Right atrium auricular region (tissue), 2 donors: ENCODE results near the gene LIPE. TPM values are rescaled to one million over a fixed set of nuclear protein-coding genes. Genes with fewer than 3 reads are reported as not detected.
"Not testable (repeated sequence)": the region's sequence is repeated elsewhere in the genome, so short reads cannot be mapped to it uniquely, and the experiment has no call there.

Experiments used
- DNase-seq: peaks from one replicate; pipeline ENCODE4 v3.0.0-alpha.2; 2019; ENCODE audit warnings: low spot score
- H3K27ac ChIP-seq, 2 donors: fragments of 200-600 bp; sonication (generic); 1 replicate in 1 of 2; 2 replicates in 1 of 2; pipeline ENCODE4 v1.5.1; 2016 to 2019
- H3K27me3 ChIP-seq, 2 donors: fragments of 200-600 bp; sonication (generic); one replicate each; pipeline versions ENCODE4 v1.5.1 to v1.6.0; 2017 to 2019
- H3K36me3 ChIP-seq: fragments of 200-600 bp; sonication (generic); one replicate; pipeline ENCODE4 v1.5.1; 2016
- H3K4me1 ChIP-seq, 2 donors: fragments of 200-600 bp; sonication (generic); one replicate each; pipeline versions ENCODE4 v1.5.1 to v1.6.0; 2017 to 2019
- H3K4me3 ChIP-seq, 2 donors: fragments of 200-600 bp; sonication (generic); 1 replicate in 1 of 2; 2 replicates in 1 of 2; pipeline ENCODE4 v1.5.1; 2017 to 2019; ENCODE audit warnings: mild to moderate bottlenecking in 1 of 2, moderate library complexity in 1 of 2
- H3K9me3 ChIP-seq, 2 donors: fragments of 200-600 bp; sonication (generic); one replicate each; pipeline ENCODE4 v1.5.1; 2019
- CTCF ChIP-seq, 2 donors: fragments of 200-600 bp; sonication (generic); IDR thresholded peaks; one replicate each; pipeline ENCODE4 v1.5.1; 2019; ENCODE audit warnings: antibody characterized with exemption in 2 of 2
- total RNA-seq, 2 donors: library from RNA; depleted of rRNA; stranded (reverse); fragments of >200 nt; gene quantifications; one replicate each; pipeline ENCODE4 v1.1.0, GENCODE V29; 2016

LIPE gene
- total RNA-seq, 2 donors from 2014 or later, result 11.6 to 36.5 TPM

- no peaks in the 10 kb centered on the region for H3K9me3 ChIP-seq
- H3K27me3 ChIP-seq, result no peaks in the 10 kb centered on the region
- no peak overlapping the region for H3K27ac ChIP-seq
- H3K4me3 ChIP-seq, result no peak overlapping the region
- H3K4me1 ChIP-seq, result peaks cover 0 to 10% of the 10 kb centered on the region in 2 donors
- TF ChIP-seq CTCF (IDR thresholded peaks at IDR 0.05), result no peak
- DNase-seq, result no peak
- H3K36me3 ChIP-seq, result no peaks in the 10 kb centered on the region
These were observed 25.4 kb upstream of the LIPE start for GRCh38 chr19:42452590-42452989.

- Histone ChIP-seq H3K9me3 (no peaks in the 10 kb centered on the region), H3K27me3 (no peaks in the 10 kb centered on the region), H3K36me3 (no peaks in the 10 kb centered on the region), H3K4me1 (peaks cover 0 to 10% of the 10 kb centered on the region in 2 donors), H3K4me3 (no peak overlapping the region), H3K27ac (peak overlapping the region in 1 of 2 donors; percentile 34)
- peak; percentile 79 for DNase-seq
- TF ChIP-seq CTCF (IDR thresholded peaks at IDR 0.05), result peak; percentile 74 to 90
These were observed 23.2 kb upstream of the LIPE start for GRCh38 chr19:42450314-42450934.

- not testable (repeated sequence) for DNase-seq, H3K4me1 ChIP-seq, H3K9me3 ChIP-seq, H3K27ac ChIP-seq, H3K27me3 ChIP-seq, H3K36me3 ChIP-seq, H3K4me3 ChIP-seq
These were observed 21.1 kb upstream of the LIPE start for GRCh38 chr19:42448306-42448705.

- DNase-seq, result no peak
- Histone ChIP-seq H3K4me1 (peaks cover 0 to 10% of the 10 kb centered on the region in 2 donors), H3K4me3 (no peak overlapping the region), H3K36me3 (no peaks in the 10 kb centered on the region), H3K9me3 (no peaks in the 10 kb centered on the region), H3K27ac (no peak overlapping the region), H3K27me3 (no peaks in the 10 kb centered on the region)
- TF ChIP-seq CTCF (IDR thresholded peaks at IDR 0.05), result no peak
These were observed 18.8 kb upstream of the LIPE start for GRCh38 chr19:42445948-42446347.

- no peaks in the 10 kb centered on the region for H3K36me3 ChIP-seq
- DNase-seq, result no peak
- no peak for TF ChIP-seq CTCF (IDR thresholded peaks at IDR 0.05)
- H3K4me1 ChIP-seq, result no peaks in the 10 kb centered on the region
- no peak overlapping the region for H3K4me3 ChIP-seq
- no peak overlapping the region for H3K27ac ChIP-seq
- no peaks in the 10 kb centered on the region for H3K27me3 ChIP-seq
- no peaks in the 10 kb centered on the region for H3K9me3 ChIP-seq
These were observed 16.8 kb upstream of the LIPE start for GRCh38 chr19:42443944-42444398.

- H3K4me3 ChIP-seq, result no peak within 1 kb of the TSS
These were observed 15.6 kb upstream of the LIPE start, which contains the start of gene CXCL17 for GRCh38 chr19:42442833-42443232. Gene CXCL17 (minus strand): TSS chr19:42442946. CDS start chr19:42442832, 114 bp downstream.

More at GRCh38 chr19:42442833-42443232, 15.6 kb upstream of the LIPE start, which contains the start of gene CXCL17:
- DNase-seq, result no peak
- no peak within 1 kb of the TSS for H3K27ac ChIP-seq
- H3K36me3 ChIP-seq, result no peaks in the 10 kb centered on the region
- no peaks in the 10 kb centered on the region for H3K27me3 ChIP-seq
- no peaks in the 10 kb centered on the region for H3K9me3 ChIP-seq
- TF ChIP-seq CTCF (IDR thresholded peaks at IDR 0.05), result no peak
- H3K4me1 ChIP-seq, result no peaks in the 10 kb centered on the region
